Activated T-helper 1 cell treated with anti-CD3 and anti-CD28 coated beads, Interleukin-2, amount 50 U/mL, for 16 hours (primary cell): ENCODE data around the gene LITAFD.
A peak's percentile ranks its signal among the peaks of the same experiment; 100 is the strongest.
"Not testable (repeated sequence)": the region's sequence is repeated elsewhere in the genome, so short reads cannot be mapped to it uniquely, and the experiment has no call there.

ENCODE experiments used
- DNase-seq, 2 donors: peaks; one replicate each; pipeline ENCODE4 v3.0.0-alpha.2; 2020; ENCODE audit warnings: low read depth in 1 of 2, low spot score in 1 of 2

LITAFD gene

DNA sequence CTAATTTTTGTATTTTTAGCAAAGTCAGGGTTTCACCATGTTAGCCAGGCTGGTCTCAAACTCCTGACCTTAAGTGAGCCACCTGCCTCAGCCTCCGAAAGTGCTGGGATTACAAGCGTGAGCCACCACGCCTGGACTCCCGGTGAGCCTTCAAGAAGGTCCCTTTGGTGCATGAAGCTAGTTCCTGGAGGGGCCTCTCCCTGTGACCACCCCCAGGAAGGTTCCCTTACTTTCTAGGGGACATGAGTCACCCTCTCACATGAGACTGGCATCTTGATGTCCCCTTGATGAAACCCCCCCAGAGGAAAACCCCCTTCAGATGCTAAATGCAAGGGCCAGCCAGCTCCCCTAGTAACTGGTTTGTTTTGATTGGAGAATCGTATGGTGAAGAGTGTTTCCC is 26.2 kb upstream of the LITAFD start:
- DNase-seq, result no peak

GRCh38 chr16:8858994-8859912 is 22.9 kb upstream of the LITAFD start:
- DNase-seq, result no peak

DNA sequence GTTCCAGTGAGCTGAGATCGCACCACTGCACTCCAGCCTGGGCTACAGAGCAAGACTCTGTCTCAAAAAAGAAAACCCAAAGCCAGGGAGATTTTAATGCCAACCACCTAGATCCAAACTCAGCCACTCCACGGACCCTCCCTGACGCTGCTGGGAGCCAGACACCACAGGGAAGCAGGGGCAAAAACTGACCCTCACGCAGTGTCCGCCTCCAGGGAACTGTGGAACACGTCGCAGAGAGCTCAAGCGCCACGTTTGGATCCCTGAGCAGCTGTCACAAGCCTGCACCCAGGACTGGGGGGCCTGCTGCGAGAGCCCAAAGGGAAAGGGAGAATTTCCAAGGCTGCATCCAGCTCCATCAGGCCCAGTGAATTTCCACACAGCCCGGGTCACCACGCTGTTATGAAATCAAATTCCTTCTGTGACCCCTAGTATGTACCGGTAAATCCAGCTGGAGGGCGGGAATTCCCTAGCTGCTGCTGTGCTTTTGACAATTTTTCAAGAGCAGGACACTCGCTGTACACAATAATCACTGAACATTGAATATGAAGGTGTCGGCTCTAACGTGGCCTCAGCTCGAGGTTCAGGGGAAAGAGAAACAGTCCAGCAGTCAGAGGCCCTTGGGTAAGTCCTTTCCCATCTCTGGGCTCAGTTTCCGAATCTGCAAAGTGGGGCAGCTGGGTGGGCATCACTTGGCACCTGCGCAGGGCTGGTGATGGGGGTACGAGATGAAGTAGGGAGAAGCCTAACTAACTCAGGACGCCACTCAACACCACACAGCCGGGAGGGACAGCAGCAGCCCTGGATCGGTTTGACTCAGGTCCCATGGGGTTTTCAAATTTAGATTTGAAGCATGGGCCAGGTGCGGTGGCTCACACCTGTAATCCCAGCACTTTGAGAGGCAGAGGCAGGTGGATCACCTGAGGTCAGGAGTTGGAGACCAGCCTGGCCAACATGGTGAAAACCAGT is 22.0 kb upstream of the LITAFD start:
- DNase-seq, result no peak

GRCh38 chr16:8861563-8862308 is 20.4 kb upstream of the LITAFD start:
- DNase-seq, result no peak

DNA sequence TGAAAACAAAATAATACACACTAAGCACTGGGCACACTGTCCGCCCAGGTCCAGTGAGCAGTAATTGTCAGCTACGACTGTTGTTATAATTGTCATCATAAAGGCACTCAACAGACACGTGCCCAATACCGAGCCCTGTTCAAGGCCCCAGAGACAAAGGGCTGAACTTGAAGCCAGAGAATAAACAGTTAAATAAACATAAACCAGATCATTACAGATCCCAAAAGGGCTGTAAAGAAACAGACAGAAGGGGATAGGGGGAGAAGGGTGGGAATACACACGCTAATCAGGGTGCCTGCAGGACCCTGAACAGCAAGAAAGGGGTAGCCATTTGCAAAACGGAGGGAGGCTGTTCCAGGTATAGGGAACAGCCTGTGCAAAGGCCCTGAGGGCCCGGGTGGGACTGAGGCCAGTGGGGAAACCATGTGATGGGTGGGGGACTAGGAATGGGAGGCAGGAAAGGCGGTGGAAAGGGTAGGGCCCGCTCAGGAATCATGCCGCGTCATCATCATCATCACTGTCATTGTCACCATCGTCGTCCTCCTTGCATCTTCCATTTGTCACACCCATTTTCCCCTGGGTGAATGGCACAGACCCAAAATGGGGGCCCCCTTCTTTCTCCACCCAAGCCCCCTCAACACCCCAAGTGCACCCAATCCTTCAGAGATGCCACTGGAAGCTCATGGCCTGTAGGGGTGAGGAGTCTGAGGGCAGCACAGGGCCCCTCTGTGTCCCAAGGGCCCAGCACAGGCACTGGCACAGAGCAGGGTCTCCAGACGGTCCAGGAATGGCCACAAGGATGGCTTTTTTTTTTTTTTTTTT is 19.6 kb upstream of the LITAFD start:
- no peak for DNase-seq

- no peak for DNase-seq
Measured at GRCh38 chr16:8863594-8864424, 18.3 kb upstream of the LITAFD start.

DNA sequence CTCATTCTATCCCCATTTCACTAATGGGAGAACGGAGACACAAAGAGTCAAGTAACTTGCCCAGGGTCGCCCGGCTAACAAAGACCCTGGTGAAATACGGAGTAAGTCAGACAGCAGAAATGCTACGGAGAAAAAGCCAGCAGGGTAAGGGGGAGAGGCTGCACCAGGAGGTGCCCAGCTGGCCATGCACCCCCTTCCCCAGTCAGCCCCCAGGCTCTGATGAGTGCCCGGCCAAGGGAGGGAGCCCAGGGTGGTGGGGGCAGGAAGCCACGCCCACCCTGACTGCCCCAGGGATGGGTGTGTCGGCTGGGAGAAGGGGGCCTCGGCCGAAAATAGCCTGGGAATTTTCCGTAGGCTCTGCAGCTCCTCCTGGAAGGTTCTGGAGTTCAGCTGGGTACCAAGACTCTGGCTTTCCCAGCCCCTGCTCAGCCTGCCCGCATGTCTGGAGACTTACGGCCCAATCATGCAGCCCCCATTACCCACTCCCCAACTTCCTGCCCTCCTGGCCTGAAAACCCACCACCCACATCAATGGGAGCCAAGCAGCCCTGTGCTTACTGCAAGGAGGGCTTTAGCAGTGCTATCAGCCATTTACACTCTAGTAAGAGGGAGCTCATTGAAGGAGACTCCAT is 17.6 kb upstream of the LITAFD start:
- DNase-seq, result no peak

- no peak for DNase-seq
Measured at GRCh38 chr16:8865145-8865882, 16.8 kb upstream of the LITAFD start.

- no peak for DNase-seq
Measured at GRCh38 chr16:8866118-8866883, 15.8 kb upstream of the LITAFD start.

GRCh38 chr16:8866884-8867215 is 15.3 kb upstream of the LITAFD start:
- DNase-seq, result no peak

- DNase-seq, result no peak
Measured at GRCh38 chr16:8867216-8867931, 14.8 kb upstream of the LITAFD start.

DNA sequence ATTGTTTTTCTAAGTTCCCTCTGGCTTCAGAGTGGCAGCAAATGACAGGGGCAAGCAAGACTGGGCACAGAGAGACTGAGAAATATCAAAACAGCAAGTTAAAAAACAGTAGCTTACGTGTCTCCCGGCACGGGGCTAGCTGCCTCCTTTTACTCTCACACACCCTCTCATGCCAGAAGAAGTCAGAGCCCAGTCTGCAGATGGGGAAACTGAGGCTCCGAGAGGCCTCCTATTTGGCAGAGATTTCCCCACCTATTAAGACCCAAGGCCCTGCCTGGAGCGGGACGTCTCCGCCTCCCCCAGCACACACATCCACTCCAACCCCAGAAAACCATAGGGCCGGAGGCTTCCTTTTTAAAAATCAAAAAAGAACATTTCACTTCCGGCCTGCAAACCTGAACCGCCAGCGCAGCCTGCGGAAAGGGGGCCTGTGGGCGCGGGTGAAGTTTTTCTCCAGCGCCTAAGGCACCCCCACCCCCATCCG is 14.2 kb upstream of the LITAFD start:
- DNase-seq, result peak in 1 of 2 donors; percentile 41

GRCh38 chr16:8868416-8869211 is 13.5 kb upstream of the LITAFD start, which contains the start of gene CARHSP1:
TSS of gene CARHSP1 (minus strand) at chr16:8869006. CDS start at chr16:8859328, 9,678 bp downstream.
- DNase-seq, result peak; percentile 57 to 77

DNA sequence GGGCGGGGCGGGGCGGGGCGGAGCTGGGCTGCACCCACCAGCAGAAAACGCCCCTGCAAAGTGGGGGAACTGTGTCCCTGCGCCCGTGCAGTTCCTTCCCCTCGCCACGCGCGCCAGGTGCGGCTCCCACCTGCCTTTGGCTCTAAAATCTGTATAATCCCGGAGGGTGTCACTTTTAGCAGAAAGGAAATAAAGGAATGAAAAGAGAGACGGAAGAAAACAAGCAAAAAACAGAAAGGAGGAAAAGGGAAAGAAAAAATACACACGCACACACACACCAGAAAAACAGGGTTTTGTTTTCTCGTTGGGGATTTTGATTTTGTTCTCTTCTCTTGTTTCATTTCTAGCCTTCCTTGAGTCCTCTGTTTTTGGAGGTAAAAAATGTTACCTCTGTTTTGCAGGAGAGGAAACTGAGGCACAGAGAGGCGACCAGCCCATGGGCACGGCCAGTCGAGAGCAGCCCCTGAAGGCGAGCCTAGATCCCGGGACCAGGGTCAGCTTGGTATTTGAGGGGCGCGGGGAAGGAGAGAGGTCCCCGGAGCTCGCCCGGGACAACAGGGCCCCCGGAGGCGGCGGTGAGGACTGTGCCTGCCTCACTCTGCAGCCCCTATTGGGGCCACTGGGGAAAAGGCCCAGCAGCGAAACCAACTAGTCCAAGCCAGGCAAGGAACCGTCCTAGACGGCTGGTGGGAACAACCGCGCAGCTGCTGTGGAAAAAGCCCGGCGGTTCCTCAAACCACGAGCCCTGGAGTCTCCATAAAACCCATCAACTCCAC is 12.8 kb upstream of the LITAFD start:
- no peak for DNase-seq

DNA sequence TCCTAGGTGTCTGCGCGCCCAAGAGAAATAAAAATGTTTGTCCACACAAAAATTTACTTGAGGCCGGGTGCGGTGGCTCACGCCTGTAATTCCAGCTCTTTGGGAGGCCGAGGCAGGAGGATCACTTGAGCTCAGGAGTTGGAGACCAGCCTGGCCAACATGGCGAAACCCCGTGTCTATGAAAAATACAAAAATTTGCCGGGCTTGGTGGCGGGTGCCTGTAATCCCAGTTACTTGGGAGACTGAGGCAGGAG is 12.2 kb upstream of the LITAFD start:
- DNase-seq, result not testable (repeated sequence)
